Activated CD8-positive, alpha-beta memory T cell treated with anti-CD3 and anti-CD28 coated beads, Interleukin-2, amount 50 U/mL, for 1 hour (primary cell): ENCODE results near the gene PSORS1C1.
"Not testable (repeated sequence)": the region's sequence is repeated elsewhere in the genome, so short reads cannot be mapped to it uniquely, and the experiment has no call there.

ENCODE experiments used
- DNase-seq: peaks from one replicate; pipeline ENCODE4 v3.0.0-alpha.2; 2020; ENCODE audit errors: extremely low read depth

Gene PSORS1C1

DNA sequence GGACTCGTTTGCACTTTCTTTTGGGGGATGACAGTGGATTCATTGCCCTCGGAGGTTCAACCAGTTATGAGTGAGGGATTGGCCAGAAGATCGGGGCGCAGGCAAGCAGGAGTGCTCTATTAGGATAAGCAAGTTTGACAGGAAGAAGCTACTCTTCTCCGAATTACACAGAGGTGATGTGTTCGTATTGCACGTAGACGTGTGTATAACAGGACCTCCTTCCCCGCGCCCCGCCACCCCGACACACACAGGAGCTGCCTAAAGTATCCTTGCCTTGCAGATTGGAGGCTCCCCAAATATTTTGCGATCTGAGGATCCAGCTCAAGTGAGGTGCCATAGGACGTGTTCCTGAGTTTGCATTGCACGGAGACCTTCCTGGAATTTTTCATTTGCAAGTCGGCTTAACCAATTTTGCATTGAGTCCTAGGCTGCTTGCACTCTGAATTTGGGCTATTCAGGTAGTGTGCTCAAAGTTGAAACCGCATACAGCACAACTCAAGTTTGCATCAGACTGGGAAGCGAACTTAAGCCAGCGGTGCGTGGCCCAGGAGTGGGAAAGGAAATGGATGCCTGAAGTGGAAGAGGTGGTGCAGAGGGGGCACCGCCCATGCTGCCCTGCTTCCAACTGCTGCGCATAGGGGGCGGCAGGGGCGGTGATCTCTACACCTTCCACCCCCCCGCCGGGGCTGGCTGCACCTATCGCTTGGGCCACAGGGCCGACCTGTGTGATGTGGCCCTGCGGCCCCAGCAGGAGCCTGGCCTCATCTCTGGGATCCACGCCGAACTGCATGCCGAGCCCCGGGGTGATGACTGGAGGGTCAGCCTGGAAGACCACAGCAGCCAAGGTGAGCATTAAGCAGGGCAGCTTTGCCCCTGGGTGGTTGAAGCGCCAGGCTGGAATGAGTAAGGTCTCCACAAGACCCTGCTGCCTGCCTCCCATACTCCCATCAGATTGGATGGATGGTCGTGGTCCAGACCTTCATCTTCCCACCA lies 44.6 kb downstream of the PSORS1C1 start:
- DNase-seq = no peak

DNA sequence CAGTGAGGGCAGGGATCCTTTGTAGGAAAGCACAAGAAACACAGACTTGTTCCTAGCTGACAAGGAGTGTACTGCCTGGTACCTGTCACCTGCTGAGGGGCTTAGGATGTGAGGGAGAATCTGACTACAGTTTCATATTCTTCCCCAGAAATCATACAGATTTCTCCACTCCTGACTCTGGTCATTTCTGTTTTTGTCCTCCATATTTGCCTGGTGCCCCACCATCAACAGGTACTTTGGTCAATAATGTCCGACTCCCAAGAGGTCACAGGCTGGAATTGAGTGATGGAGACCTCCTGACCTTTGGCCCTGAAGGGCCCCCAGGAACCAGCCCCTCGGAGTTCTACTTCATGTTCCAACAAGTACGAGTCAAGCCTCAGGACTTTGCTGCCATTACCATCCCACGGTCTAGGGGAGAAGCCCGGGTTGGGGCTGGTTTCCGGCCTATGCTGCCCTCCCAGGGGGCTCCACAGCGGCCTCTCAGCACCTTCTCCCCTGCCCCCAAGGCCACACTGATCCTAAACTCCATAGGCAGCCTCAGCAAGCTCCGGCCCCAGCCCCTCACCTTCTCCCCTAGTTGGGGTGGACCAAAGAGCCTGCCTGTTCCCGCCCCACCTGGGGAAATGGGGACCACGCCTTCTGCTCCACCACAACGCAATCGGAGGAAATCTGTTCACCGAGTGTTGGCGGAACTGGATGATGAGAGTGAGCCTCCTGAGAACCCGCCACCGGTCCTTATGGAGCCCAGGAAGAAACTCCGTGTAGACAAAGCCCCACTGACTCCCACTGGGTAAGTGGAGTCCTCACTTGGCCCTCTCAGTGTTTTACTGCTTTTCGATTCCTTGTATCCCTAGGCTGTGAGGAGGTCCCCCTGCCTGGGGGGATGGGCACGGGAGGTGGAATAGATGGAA lies 46.9 kb downstream of the PSORS1C1 start:
- DNase-seq = no peak

DNA sequence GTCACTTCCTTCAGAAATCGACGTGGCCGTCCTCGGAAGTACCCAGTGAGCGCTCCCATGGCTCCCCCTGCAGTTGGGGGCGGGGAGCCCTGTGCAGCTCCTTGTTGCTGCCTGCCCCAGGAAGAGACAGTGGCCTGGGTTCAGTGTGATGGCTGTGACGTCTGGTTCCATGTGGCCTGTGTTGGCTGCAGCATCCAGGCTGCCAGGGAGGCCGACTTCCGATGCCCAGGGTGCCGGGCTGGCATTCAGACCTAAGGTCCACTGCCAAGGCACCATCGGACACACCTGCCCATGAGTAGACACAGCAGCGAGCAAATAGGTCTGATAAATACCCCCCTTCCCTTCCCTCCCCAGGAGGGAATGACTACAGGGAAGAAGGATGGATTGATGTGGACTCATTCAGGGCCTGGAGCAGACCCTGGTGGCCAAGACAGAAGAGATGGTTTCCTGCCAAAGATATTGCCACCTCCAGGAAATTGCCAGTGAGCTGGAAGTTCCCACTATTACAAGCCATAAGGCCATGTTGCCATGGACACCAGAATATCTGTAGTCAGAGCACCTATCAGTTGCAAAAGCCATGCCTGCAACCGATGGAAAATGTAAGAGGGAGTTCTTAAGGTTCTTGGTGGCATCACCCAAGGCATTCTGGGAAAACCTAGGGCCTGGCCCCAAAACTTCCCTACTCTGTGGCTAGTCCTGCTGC lies 48.0 kb downstream of the PSORS1C1 start:
- DNase-seq = no peak

DNA sequence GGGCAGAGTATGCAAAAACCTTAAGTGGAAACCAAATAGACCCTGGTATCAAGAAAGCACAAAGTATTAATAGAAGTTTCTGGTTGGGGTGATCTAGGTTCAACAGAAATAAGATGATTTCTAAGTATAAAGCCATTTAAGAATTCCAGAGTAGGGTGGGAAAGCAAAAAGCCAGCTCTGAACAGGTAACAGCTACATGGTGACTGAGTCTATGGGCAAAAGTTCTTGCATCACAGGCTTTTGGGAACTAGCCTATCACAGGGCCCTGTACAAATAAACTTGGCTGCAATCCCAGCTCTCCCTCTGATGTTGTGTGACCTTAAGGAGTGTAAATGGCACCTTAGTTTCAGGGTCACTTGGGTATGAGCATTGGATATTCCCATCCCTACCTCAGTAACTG lies 49.3 kb downstream of the PSORS1C1 start:
- DNase-seq = no peak

DNA sequence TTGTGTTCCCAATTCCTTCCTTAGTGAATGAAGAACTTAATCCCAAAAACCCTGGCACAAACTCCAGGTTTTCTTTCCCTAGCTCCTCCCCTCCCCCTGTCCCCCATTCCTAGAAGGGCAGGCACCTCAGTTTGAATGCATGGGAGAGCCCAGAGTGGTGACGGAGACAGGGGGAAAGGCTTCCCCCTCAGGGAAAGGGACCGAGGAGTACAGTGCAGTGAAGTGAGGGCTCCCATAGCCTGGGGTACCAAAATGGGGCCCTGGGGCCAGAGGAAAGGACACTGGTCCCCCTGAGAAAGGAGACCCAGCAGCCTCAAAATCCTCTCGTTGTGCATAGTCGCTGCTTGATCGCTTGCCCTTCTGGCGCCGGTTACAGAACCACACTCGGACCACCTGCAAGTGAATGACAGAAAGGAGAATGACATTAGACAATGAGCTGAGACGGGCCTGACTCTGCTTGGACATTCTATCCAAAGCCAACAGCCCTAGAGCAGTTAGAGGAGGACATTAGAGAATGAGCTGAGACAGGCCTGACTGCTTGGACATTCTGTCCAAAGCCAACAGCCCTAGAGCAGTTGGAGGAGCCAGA lies 50.0 kb downstream of the PSORS1C1 start:
- DNase-seq = not testable (repeated sequence)

DNA sequence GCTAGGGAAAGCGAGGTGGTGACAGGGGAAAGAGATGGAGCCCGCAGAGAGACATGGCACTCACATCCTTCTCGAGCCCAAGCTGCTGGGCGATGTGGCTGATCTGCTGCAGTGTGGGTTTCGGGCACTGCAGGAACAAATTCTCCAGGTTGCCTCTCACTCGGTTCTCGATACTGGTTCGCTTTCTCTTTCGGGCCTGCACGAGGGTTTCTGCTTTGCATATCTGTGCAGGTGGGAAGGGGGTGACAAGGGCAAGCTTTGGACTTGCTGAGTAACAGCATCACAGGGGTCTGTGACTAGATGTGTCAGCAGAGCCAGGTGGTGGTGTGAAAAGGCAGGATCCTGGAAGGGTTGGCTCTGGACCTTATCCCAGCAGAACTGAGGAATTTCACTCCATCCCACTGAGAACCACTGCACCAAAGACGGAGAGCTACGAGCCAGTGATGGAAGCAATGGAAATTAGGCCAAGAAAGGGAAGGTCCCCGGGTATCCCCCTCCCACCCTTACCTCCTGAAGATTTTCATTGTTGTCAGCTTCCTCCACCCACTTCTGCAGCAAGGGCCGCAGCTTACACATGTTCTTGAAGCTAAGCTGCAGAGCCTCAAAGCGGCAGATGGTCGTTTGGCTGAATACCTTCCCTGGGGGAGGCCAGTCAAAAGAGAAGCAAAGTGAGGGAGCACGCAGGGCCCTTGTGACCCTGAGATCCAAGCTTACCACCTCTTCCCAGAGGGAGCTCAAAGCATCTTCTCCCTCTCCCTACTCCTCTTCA lies 50.6 kb downstream of the PSORS1C1 start:
- DNase-seq = not testable (repeated sequence)

DNA sequence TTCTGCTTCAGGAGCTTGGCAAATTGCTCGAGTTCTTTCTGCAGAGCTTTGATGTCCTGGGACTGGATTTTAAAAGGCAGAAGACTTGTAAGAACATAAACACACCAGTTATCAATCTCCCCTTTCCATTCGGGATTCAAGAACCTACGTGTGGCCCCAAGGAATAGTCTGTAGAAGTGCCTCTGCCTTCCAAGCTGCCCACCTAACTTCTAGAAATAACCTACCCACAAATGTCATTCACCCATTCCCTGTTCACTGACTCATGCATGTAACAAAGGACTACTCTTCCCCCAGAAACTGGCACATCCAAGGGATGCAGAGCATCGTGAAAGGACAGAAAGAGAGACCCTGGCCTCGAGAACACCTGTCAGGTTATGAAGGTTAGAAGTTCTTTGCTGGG lies 51.4 kb downstream of the PSORS1C1 start:
- DNase-seq = no peak

DNA sequence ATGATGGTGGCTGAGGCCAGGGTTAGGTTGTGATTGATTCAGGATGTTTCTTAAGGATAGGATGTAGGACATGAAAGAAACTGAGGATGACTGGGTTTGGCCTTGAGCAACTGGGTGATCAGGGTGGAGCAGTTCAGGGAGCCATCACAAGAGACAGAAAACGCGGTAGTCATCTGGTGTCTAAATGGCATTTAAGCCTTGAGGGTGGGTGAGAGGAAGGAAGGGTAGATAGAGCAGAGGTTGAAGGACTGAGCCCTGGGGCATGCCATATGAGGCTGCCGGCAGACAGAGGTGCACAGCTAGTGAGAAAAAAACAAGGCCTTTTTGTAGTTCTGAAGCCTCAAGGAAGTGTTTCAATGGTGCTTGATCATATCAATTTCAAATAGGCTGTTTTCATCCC lies 54.0 kb downstream of the PSORS1C1 start:
- DNase-seq = no peak

DNA sequence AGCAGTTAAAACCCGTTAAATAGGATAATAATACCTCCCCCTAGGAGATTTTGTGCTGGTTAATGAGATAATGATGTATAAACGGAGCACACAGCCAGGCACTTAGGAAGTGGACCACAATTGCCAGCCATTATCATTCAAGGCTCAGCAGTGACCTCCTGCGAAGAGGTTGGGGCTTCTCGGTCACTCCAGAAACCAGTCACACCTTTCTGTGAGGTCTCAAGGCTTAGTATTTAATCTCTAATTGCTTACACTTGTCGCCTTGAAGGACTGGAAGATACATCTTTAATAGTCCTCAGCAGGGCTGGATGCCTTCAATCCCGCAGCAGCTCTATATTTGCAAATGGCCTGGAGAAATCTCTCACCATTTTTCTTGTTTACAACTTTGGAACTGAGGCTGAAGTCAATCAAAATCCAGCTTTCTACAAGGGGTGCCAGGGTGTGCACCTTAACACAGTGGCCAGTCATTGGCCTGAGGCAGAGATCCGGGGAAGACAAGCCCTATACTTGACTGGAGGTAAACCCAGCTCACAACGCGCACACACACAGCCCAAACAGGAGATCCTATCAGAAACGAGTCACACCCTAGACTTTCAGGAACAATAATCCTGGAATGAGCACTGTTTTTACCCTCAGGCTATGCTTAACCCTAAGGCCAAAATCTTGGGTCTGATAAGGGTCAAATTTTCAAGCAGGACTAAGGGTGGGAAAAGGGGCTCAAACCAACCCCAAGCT lies 54.7 kb downstream of the PSORS1C1 start:
- DNase-seq = no peak

DNA sequence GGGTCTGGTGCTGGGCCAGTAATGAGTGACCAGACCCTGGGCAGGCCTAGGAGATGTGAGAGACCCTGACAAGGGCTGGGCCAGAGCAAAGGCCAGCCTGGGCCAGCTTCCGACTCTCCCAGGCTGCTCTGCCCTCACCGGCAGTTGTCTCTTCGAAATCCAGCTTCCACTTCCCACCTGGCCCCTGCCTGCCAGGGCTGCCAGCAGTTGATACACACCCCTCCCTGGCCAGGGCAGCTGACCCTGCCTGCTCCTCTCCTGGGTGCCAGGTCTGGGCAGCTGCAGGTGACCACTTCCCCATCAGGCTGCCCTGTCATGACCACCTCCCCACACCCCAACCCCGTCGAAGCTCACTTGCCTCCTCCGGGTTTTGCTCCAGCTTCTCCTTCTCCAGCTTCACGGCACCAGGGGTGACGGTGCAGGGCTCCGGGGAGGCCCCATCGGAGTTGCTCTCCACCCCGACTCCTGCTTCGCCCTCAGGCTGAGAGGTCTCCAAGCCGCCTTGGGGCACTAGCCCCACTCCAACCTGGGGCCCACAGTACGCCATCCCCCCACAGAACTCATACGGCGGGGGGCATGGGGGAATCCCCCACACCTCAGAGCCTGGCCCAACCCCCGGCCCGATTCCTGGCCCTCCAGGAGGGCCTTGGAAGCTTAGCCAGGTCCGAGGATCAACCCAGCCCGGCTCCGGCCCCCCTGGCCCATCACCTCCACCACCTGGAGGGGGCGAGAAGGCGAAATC lies 55.4 kb downstream of the PSORS1C1 start:
- DNase-seq = not testable (repeated sequence)

DNA sequence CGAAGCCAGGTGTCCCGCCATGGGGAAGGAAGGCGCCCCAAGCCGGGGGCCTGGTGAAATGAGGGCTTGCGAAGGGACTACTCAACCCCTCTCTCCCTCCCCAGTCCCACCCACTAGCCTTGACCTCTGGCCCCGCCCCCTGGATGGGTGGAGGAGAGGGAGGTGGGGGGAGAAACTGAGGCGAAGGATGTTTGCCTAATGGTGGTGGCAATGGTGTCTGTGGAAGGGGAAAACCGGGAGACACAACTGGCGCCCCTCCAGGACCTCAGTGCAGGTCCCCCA lies 55.9 kb downstream of the PSORS1C1 start, which contains the start of gene POU5F1:
POU5F1 (minus strand) TSS at position 83 of the 282 bp plus-strand sequence; CDS start at position 21, 62 bp downstream.
- DNase-seq = no peak

DNA sequence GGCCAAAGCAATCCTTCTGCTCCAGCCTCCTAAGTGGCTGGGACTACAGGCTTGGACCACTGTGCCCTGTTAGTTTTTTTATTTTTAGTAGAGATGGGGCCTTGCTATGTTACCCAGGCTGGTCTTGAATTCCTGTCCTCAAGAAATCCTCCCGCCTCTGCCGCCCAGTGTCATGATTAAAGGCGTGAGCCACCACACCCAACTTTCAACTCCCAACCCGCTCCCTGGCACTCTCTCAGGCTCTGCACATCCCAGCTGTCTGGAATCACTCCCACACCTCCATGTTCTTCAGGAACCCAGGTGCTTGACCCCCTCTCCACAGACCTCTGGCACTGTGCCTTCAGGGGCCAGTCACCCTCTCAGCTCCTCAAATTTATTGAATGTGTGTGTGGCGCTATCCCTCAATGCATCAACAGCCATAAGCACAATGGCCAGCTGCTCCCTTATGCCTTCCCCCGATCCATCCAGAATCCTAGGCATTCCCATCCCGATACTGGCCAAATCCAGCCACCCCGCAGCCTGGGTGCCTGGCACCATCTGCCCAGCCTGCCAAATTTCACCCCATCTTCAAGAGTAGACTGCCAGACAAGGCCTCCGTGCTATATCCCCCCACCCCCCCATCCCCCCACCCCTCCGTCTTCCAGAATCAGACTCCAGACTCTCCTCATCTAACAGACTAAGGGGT lies 56.5 kb downstream of the PSORS1C1 start:
- DNase-seq = no peak

DNA sequence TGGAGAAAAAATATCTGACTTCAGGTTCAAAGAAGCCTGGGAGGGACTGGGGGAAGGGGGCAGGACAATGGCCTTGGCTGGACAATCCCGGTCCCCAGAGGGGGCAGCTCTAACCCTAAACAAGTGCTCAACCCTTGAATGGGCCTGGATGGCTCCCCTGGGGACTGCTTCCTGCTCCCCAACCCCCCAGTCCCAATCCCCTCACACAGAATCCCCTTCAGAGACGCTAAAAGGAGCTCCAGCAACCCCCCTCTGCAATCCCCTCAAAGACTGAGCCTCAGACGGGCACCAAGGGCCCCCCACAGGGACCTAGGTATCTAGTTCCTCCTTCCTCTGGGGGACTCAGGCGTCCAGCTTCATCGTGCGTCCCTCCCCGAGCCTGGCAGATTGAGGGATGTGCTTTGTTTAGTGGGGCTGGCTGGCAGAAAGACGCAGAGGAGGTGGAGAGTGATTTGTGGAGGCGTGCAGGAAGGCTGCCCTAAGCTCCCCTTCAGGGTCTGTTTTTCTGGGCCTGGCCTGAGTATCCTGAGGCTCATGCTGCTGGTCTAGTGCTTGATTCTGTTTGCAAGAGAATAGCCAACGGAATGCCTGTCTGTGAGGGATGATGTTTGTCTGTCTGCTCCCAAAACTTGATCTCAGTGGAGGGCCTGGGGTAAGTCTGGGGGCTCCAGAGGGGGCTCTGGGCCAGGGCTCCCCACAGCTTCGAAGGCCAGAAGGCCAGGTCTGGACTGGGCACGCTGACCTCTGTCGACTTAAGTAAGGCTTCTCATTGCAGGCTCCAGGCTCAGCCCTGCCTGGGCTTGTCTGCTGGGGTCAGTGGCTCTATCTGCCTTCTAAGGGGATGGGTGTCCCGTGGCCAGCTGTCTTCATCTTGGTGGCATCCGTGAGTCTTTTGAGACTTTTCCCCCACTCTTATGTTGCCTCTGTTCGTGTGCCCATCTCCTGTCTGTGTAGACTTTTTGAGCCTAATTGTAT lies 57.6 kb downstream of the PSORS1C1 start:
- no peak for DNase-seq

DNA sequence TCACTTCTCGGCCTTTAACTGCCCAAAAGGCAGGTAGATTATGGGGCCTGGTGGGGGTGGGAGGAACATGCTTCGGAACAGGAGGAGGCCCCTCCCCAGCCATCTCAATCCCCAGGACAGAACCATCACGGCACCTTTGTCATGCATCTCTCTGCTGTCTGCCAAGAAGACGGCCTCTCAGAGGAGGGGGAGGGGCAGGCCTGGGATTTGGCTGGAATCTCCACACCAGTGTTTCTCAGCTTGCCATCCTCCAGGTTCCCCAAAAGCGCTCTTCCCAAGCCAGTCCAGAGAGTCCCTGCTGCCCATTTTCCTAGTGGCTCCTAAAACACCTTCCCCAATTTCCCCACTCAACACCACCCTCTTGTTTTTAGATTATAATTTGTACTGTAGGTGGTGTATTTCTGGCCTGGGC lies 58.4 kb downstream of the PSORS1C1 start:
- no peak for DNase-seq

DNA sequence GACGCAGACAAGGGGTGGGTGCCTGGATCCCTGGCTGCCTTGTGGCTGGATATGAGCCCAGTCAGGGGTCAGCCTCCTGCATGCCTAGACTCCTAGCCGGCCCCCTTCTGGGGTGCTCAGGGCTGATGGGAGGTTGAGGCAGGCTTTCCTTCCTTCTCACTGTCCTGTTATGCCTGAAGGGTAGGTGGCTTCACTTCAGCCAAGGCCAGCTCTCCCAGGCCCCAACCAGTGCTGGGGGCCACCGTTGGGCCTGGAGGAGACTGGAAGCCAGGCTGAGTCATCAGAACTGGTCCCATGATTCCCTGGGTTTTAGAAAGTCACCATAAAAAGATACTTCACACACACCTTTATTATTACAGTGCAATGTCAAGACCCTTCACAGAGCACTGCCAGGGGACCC lies 58.8 kb downstream of the PSORS1C1 start:
- no peak for DNase-seq

DNA sequence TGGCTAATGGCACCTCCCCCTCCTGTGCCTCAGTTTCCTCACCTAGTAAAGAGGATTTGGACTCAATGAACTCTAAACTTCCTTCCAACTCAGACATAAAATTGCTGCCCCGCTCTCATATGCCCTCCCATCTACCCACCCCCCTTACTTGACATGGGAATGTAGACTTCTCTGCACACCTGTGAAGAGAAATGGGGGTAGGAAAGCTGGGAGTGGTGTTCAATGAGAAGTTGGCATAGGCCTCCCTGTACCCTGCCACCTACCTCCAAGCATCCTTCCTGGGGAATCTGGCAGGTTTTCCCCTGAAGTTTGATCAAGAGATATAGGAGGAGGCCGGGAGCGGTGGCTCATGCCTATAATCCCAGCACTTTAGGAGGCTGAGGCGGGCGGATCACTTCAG lies 59.8 kb downstream of the PSORS1C1 start:
- no peak for DNase-seq

DNA sequence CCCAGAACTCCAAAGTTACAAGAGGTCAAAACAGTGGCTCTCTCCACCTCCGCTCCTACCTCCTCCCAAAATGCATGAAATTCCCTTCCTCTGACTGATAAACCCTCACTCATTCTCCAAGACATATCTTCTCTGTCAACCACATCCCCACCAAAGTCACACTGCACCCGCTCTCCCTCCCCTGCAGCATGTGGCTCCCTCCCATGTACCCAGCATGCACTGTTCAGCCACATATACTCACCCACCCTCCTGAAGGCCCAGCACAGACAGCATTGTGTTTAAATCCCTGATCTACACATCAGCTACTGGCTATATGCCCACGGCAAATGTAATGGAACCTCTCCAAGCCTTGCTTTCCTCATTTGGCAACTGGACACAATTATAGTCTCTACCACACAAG lies 61.4 kb downstream of the PSORS1C1 start:
- no peak for DNase-seq
